SK-N-DZ (cell line): ENCODE measurements around the gene FBLN5.
"Not testable (repeated sequence)": the region's sequence is repeated elsewhere in the genome, so short reads cannot be mapped to it uniquely, and the experiment has no call there.

Source experiments
- DNase-seq: peaks from one replicate; pipeline ENCODE4 v3.0.0-alpha.2; 2015; ENCODE audit warnings: low spot score

FBLN5 gene

DNA sequence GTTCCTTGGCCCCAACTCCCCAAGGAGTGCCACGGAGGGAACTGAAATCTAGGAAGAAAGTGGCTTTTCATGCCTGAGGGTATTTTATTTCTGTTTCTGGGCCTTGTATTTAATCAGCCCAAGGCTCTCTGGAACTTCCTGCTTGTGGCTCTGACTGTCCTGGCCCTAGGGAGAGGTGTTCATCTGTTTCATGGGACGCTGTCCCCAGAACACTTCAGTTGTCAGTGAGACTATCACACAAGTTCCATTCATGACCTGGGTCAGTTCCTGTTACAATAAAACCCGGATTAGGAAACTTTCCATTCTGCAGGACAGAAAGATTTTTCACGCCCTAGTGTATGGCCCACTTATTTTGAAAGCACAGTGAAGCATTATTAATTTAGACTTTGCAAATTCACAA, 61.7 kb downstream of the FBLN5 start:
- DNase-seq, result no peak

DNA sequence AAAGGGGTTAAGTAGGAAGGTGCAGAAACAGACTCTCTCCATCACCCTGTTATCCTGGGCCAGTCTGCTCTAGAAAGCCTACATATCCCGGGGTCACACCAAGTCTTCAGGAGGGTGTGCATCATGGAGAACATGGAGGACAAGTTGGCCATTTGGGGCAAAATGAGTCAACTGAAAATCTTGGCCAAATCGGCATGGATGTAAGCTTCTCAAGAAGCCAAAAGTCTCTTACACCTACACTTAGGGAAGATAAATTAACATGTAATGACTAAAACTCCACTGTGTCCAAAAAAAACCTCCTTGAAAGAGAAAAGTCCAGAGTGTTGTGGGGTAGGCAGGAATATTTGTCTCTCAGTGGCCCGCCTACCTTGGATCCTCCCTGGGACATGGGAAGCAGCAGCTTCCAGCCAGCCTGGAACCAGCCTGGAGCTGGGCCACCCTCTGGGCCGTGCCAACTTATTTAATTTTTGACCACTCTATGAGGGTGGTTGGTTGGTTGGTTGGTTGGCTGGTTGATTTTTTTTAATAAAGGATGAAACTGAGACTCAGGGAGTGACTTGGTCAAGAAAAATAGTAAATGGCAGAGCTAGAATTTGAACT, 62.3 kb downstream of the FBLN5 start:
- DNase-seq, result no peak

DNA sequence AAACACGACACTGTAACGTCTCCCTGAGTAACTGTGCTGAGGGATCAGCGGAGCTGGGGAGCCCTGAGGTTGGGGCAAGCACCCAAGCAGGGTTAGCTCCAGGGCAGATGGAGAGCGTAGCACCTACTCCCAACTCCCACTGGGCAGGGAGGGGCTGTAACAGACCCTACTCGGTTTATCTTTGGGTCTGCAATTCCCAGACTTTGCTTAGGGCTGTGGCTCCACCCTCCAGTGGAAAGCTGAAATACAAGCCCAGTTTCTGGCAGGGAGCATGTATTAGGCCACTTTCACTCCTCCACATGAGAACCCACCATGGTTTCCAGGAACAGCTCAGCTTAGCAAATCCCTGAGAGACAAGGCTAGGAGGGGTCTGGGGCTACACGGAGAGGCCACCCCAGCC, 62.8 kb downstream of the FBLN5 start:
- no peak for DNase-seq

DNA sequence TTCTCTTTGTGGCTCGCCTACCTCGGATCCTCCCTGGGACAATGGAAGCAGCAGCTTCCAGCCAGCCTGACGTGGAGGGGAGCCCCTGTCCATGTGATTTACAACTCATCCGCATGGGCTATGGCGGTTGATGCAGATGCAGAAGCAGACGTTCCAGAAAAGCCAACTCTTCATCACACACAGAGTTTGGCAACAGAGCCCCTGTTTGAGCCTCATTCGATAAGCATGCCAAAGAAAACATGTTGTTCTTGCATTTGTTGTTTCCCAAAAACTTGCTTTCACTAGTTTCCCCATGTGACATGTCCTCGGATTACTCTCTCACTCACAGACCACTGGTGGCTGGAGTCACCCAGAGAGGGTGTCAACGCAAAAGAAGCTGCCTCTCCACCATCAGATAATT, 63.7 kb downstream of the FBLN5 start:
- DNase-seq, result no peak

DNA sequence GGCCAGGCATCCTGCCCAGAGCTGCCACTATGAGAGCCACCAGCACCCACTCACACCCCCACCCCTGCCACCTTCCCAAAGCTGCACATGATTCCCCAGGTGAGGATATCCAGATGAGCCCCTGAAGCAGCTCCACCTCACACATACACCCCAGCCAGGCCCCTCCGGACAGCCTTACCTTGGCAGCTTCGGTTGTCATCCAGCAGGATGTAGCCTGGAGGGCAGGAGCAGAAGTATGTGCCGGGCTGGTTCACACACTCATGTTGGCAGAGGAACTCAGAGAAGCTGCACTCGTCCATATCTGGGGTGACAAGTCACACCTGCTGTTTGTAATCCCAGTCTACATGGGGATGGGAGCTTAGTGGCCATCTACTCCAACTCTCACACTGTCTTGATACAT, 64.7 kb downstream of the FBLN5 start:
- no peak for DNase-seq

DNA sequence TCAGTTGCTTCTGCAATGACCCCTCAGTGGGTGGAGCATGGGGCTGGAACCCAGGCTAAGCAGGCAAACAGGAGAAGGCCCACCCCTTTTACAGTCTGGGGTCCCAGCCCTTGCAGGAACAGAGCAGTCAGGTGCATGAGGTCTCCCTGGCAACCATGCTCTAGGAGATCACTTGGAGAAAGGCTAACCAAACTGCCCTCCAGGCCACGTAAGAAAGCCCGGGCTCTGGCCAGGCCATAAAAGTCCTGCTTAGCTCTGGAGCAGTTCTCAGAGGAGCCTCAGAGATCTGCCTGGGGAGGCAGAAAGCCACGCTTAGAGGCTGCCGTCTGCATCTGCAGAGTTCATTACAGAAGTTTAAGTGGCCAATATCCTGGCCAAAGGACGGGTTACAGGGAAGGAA, 65.1 kb downstream of the FBLN5 start:
- no peak for DNase-seq

DNA sequence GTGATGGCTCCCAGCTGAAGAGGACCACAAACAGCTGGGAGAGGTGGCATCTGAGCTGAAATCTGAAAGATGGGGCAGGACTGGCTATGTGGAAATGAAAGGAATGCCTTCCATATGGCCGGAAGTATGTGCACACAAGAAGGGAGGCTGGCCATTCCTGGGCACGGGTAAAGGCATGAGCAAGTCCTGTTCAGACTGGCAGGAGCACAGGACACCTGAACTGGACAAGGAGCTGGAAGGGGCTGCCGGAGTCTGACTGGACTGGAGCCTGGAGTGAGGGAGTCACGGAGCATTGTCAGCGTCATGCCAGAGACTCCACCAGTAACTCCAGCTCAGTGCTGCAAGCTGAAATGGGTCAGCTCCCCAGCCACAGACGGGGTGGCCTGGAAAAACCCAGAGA, 68.3 kb downstream of the FBLN5 start:
- DNase-seq, result no peak

DNA sequence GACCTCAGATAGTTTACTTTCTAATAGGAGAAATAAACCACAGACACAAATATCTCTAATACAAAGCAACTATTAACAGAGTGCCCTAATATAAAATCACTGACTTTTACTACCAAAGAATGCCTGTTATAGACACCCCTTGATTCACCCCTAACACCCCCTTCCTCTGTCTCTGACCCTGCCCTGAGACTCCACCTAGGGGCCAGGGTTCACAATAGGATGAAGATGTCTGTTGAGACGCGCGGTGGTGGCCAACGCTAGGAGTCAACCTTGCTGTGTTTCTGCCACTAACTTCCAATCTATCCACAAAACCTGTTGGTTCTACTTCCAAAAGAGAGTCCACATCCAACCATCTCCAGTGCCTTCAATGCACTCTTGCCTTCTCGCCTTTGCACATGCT, 69.2 kb downstream of the FBLN5 start:
- no peak for DNase-seq

DNA sequence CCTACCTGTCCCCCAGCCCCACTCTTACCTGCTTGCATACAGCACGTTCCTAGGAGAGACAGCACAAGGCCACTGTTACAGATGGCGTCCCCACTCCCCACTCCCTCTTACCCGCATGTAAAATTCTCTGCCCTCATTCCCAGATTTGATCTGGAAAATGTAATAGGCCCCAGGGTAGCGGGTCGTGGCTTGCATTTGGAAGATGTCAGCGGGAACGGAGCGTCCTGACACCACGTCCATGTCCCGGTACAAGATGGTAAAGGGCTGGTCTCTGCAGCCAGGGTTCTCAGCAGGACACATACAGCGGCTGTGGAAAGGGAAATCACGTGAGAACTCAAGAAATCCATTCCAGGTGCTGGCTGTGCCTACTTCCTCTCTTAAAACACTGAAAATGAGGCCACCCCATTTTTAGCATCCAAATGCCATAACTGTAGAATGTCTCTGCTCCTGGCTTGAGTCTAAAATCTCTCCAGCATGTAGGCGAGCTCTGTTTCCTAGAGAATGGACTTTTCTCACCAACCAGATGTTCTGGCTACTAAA, 70.0 kb downstream of the FBLN5 start:
- no peak for DNase-seq

DNA sequence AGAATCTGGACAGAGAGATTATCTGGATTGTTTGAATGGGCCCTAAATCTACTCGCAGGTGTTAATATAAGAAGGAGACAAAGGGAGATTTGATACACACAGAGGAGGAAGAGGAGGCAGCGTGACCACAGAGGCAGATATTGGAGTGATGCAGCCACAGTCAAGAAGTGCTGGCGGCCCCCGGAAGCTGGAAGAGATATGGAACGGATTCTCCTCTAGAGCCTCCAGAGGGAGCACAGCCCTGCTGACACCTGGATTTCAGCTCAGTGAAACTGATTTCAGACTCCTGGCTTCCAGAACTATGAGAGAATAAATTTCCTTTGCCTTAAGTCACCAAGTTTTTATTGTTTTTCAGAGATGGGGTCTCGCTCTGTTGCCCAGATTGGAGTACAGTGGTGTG, 71.0 kb downstream of the FBLN5 start:
- DNase-seq, result no peak

DNA sequence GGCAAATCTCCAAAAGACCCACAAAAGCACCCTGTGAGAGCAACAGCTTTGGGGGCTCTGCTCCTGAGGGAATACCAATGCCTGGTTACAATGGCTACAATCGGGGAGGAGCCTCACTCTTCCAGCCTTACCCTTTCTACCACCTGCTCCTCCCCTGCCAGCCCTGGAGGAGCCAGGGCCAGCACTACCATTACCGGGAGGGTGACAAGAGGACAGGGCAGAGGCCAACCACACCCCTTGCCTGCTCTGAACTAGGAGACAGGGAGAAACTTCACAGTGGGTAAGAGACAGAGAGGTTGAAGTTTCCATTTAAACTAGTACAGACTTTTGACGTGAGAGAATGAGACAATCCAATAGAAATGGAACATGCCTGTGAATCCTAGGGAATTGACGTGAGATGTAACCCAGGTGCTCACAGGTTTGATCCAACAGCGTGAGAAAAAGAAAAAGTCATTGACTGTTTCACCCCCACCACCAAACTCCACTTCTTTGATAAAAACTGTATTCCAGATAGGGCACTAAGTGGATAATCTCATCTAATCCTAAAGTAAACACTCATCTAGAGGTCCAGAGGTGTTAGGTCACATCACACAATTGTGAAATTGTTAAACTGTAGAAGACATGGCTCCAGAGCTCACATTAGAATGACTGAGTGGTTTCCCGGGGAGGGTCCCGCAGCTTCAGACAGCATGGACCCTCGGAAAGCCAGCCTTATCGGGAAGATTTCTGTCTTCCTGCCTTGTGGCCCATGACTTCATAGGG, 71.8 kb downstream of the FBLN5 start:
- DNase-seq, result no peak

DNA sequence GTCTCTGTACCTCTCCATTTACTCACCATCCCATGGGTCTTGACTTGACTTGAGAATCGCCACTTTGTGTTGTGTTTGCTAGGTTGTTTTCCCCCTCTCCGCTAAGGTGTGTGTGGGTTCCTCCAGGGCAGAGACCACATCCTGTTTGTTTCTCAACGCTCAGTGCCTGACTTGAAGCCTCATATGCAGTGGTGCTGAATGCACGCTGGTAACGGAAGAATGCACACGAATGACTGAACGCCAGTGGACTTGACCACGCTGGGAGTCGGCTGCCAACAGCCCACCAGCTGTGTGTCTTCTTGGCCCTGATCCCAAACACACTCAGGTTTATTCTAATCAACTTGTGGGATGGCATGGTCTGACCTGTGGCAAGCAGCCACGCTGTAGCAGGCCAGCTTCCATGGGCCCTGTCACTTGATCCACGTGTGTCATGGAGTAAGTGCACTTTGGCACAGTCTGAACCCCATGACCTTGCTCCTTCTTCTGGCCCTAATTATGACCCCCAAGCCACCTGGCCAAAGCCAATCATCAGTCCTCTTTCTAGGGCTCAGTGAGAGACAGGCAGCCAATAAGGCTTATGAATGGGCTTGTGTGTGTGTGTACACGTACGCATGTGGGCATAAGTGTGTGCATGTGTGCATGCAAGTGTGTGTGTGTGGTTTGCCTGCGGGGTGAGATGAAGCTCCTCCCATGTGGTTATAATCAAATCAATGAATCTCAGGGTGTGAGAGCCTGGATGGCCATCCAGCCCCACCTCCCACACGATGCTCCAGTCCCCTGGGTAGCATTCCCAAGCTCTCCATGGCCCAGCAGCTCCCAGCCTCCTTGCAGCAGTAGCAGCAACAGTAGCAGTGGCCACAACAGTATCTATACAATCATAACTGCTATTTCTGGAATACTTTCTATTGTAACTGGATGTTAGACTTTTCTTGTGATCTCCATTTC, 73.8 kb downstream of the FBLN5 start:
- DNase-seq, result no peak

DNA sequence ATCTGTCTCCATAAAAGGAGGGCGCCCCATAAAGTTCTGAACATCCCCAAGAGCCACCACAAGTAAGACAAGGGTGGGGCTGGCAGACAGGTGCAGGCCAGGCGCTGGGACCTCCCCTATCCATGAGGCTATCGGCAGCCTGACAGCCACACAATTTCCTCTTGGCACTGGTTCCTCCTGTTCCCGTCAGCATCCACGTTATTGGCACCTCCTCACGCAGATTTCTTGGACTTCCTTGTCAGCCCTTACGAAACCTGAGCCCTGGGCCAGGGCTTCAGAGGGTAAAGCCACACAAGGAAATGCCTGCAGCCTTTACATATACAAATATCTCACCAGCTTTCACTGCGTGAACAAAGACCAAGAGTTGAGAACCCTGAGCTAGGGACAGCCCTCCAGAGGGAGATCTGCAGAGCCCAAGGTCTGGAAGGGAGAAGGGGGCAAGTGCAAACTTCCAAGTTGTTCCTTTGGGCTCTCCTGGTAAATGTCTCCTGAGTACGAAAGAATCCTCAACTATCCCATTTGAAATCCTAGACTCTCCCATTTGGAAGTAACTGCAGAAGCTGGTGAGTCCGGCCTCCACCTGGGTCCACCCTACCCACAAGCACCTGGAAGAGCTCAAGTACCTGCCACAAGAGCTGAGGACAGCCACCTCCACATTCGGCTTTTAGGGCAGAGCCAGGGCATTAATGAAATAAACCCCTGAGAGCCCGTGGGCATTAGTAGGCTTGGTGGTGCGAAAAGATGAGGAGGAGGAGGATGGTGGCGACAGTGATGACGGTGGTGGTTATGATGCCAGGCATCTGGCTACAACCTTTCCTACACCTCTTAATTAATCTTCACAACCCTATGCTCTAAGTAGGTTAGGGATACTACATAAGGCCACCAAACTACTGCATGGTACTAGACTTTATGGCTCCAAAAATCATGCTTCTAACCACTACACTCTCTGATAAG, 74.7 kb downstream of the FBLN5 start:
- DNase-seq, result no peak

DNA sequence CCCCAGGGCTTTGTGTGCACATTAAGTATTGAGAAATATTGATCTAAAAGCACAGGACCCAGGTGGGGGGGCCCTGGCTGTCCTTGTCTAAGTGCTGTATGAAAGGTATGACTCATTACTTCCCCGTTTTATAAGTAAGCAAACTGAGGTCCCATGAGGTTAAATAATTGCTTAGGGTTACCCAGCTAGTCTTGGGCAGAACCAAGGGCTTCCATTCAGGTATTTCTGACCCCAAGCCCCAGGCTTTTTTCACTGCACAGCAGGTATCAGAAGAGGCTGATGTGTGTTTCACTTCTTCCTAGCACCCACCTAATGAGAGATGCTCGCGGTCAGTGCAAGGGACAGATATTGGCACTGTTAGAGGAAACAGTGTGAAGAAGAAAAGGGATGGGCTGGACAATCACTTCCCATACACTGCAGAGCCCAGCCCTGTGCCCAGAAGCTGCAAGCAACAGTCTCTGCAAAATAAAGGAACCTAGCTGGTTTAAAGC, 75.4 kb downstream of the FBLN5 start:
- no peak for DNase-seq

DNA sequence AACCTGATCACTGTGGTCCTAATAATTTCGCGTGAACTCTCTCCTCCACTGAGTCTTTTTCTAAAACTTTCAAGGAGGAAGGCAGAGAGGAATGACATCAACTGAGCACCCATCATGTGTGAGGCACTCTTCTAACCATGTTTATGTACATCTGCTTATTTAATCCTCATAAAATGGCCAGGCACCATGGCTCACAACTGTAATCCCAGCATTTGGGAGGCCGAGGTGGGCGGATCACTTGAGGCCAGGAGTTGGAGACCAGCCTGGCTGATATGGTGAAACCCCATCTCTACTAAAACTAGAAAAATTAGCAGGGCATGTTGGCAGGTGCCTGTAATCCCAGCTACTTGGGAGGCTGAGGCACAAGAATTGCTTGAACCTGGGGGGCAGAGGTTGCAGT, 76.1 kb downstream of the FBLN5 start:
- not testable (repeated sequence) for DNase-seq

DNA sequence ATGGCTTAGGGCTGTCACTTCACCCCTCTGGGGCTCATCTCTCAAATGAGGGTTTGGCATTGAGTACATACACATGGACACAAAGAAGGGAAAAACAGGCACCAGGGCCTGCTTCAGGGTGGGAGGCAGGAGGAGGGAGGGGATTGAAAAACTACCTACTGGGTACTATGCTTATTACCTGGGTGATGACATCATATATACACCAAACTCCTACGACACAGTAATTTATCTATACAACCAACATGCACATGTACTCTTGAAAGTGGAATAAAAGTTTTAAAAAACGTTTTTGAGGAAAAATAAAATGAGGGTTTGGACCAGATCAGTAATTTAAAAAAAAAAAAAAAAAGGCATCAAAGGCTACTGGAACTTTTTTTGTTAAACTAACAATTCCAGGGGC, 76.6 kb downstream of the FBLN5 start:
- no peak for DNase-seq

DNA sequence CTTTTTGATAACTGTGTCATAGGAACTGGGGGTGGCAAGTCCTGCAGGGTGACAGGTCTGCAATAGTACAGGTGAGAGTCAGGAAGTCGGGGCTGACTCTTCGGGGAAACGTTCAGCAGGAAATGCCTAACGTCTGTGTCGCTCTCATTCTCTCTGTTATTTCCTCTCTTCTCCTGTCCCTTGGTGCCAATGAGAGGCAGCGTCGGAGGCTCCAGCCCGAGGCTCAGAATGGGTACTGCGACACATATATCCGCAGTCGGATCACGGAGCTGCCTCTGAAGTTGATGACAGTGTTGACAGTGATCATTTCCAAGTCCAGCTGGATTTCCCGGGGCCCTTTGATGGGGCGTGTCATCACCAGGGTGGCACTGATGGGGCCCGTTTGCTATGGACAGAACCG, 77.5 kb downstream of the FBLN5 start:
- DNase-seq, result no peak

DNA sequence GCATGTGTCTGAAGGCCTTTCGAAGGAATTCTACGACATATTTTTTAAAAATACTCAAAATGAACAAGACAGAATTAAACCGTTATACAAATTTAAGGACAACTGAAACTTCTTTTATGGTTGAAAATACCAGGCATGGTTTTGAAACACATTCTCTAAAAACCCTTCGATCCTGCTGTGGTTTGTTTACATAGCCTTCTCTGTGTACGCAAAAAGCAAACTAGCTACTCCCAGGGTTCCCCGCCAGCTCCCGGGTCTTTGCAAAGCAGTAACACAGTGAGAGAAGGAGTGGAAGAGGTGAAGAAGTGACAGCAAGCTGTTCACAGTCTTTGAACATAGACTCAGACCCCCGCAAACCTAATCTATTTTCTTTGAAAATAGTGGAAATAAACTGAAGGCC, 77.9 kb downstream of the FBLN5 start:
- no peak for DNase-seq

DNA sequence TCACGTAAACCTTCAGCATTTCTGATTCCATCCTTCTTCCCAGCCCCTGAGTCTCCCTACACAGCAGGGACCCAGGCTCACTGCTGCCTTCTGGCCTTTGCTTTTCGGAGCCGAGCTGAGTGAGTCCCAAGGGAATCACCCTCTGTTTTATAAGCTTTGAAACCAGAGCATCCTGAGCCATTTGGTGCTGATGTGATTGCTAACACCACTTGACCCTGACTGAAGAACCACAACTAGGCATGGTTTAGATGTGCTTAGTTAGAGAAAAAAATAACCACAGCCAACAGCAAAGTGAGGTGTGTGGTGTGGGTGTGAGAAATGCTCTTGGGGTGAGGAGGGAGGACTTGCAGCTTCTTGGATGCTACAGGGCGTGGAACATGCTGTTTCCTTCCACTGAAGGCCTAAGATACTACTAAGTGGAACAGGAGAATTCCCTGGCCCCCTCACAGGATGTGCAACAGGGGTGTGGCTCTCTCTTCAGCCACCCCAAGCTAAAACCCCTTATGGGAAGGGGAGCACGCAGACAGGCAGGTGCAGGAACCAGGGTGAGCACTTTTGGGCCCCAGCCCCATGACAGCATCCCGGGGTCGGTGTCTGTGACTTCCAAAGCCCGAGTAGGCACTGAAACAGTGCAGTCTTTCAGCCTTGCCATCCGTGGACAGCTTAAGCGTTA, 80.0 kb downstream of the FBLN5 start, which contains the start of gene TC2N:
Gene TC2N, minus strand, starts transcription at position 221 of the 673 bp plus-strand sequence. CDS start 53,767 bp downstream, outside the sequence.
- no peak for DNase-seq
